Fibroblast of lung (primary cell): ENCODE data around the gene KCNK15. TPM values are rescaled to one million over a fixed set of nuclear protein-coding genes. Genes with fewer than 3 reads are reported as not detected.

Experiments used
- DNase-seq, 2 donors: peaks; one replicate each; pipeline versions ENCODE4 v3.0.0 to v3.0.0-alpha.2; 2010; ENCODE audit warnings: low read depth in 2 of 2
- H2AFZ ChIP-seq: 2 replicates; pipeline ENCODE4 v1.5.1; 2012; ENCODE audit warnings: low read length, control low read depth, inconsistent platforms
- H3K27ac ChIP-seq: 2 replicates; pipeline ENCODE4 v1.5.1; 2011; ENCODE audit warnings: low read length, control low read depth; ENCODE audit not compliant: insufficient read depth
- H3K27me3 ChIP-seq: 2 replicates; pipeline ENCODE4 v1.5.1; 2011; ENCODE audit warnings: mild to moderate bottlenecking, low read length; ENCODE audit not compliant: control insufficient read depth, insufficient read depth
- H3K36me3 ChIP-seq: 2 replicates; pipeline ENCODE4 v1.5.1; 2011; ENCODE audit warnings: low read length; ENCODE audit not compliant: control insufficient read depth, insufficient read depth
- H3K4me1 ChIP-seq: 2 replicates; pipeline ENCODE4 v1.5.1; 2011; ENCODE audit warnings: low read length; ENCODE audit not compliant: control insufficient read depth, insufficient read depth; ENCODE audit errors: extremely low read depth
- H3K4me2 ChIP-seq: 2 replicates; pipeline ENCODE4 v1.5.1; 2011; ENCODE audit warnings: low read length, control low read depth; ENCODE audit not compliant: insufficient read depth; ENCODE audit errors: extremely low read depth
- H3K4me3 ChIP-seq, 4 experiments: fragments of 200-600 bp in 1 of 4; sonication (generic) in 1 of 4; replicated peaks in 1 of 4; 2 replicates each; pipeline ENCODE4 v1.5.1; 2011 to 2016; ENCODE audit warnings: low read length in 4 of 4, low read depth in 3 of 4, mild to moderate bottlenecking in 3 of 4, control low read depth in 2 of 4, inconsistent platforms in 1 of 4, mixed read lengths in 1 of 4; ENCODE audit not compliant: insufficient read depth in 1 of 4; ENCODE audit errors: control extremely low read depth in 1 of 4
- H3K79me2 ChIP-seq: 2 replicates; pipeline ENCODE4 v1.5.1; 2012; ENCODE audit warnings: mild to moderate bottlenecking, low read length, inconsistent platforms; ENCODE audit not compliant: control insufficient read depth, insufficient read depth
- H3K9ac ChIP-seq: 2 replicates; pipeline ENCODE4 v1.5.1; 2011; ENCODE audit warnings: mild to moderate bottlenecking, low read length, control low read depth; ENCODE audit not compliant: insufficient read depth
- H3K9me3 ChIP-seq: 2 replicates; pipeline ENCODE4 v1.5.1; 2012; ENCODE audit warnings: low read depth, low read length; ENCODE audit not compliant: control insufficient read depth, insufficient read depth
- H4K20me1 ChIP-seq: 2 replicates; pipeline ENCODE4 v1.5.1; 2011; ENCODE audit warnings: low read length; ENCODE audit not compliant: control insufficient read depth, insufficient read depth; ENCODE audit errors: extremely low read depth
- CTCF ChIP-seq, 2 donors: IDR thresholded peaks in 1 of 2; conservative IDR thresholded peaks in 1 of 2; 1 replicate in 1 of 2; 2 replicates in 1 of 2; pipeline ENCODE4 v1.5.1; 2011 to 2012; ENCODE audit warnings: low read length in 2 of 2, control low read depth in 1 of 2, inconsistent platforms in 1 of 2, low read depth in 1 of 2, mild to moderate bottlenecking in 1 of 2
- EZH2 ChIP-seq: IDR thresholded peaks from 2 replicates; pipeline ENCODE4 v1.5.1; 2012; ENCODE audit warnings: low read length, control low read depth, mild to moderate bottlenecking; ENCODE audit errors: missing control alignments
- polyA plus RNA-seq, 2 donors: library from polyadenylated mRNA; depleted of rRNA in 1 of 2; stranded (reverse) in 1 of 2; unstranded in 1 of 2; fragments of >200 nt; gene quantifications; 2 replicates each; pipeline ENCODE4 v1.2.1, GENCODE V29; 2011 to 2012; ENCODE audit warnings: missing spikeins in 1 of 2
- total RNA-seq: library from RNA; depleted of rRNA; stranded (reverse); fragments of >200 nt; gene quantifications from 2 replicates; pipeline ENCODE4 v1.2.1, GENCODE V29; 2014

KCNK15 gene
- total and polyA plus RNA-seq, 2 donors (not counting 1 experiment from before 2014, with no cell fraction given) = 1.8 to 2.2 TPM

DNA sequence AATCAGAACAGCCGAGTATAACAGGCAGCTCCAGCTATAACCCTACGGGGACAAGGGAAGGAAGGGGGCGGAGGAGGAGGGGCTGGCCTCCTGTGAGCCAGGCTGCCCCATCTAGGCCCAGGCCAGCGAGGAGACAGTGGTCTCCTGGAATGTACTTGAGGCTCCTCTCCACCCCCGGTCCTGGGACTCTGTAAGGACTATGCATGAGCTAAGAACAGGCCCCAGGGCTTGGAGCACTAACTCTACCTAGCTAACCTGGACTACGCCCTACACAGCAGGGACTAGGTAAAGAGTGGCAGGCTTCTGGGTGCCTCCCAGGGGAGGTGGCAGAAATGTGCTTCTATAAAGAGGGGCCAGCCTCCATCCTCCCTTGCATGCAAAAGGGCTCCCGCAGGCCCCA is 8.9 kb downstream of the KCNK15 start:
- Histone ChIP-seq H3K4me2 (no peak overlapping the region), H3K4me3 (no peak overlapping the region), H3K4me1 (no peaks in the 10 kb centered on the region), H3K9me3 (no peaks in the 10 kb centered on the region), H3K9ac (no peak overlapping the region), H3K36me3 (no peaks in the 10 kb centered on the region), H2AFZ (no peak overlapping the region), H3K27me3 (peaks cover 10% of the 10 kb centered on the region), H4K20me1 (no peaks in the 10 kb centered on the region), H3K79me2 (no peaks in the 10 kb centered on the region), H3K27ac (no peak overlapping the region)
- DNase-seq = no peak
- no peak for TF ChIP-seq EZH2
- no peak for TF ChIP-seq CTCF (conservative IDR thresholded peaks at IDR 0.05 in 1 of 2, IDR thresholded peaks at IDR 0.05 in 1 of 2; ENCODE audit: low read depth in 1 of 2, low read length in 2 of 2)

- Histone ChIP-seq H3K27me3 (peaks cover 6% of the 10 kb centered on the region), H3K36me3 (no peaks in the 10 kb centered on the region), H3K79me2 (no peaks in the 10 kb centered on the region), H2AFZ (no peak overlapping the region), H3K4me1 (no peaks in the 10 kb centered on the region), H3K9ac (no peak overlapping the region), H3K27ac (no peak overlapping the region), H3K4me2 (no peak overlapping the region), H3K4me3 (no peak overlapping the region), H3K9me3 (no peaks in the 10 kb centered on the region), H4K20me1 (no peaks in the 10 kb centered on the region)
- DNase-seq = no peak
- TF ChIP-seq EZH2 = no peak
- TF ChIP-seq CTCF (conservative IDR thresholded peaks at IDR 0.05 in 1 of 2, IDR thresholded peaks at IDR 0.05 in 1 of 2; ENCODE audit: low read depth in 1 of 2, low read length in 2 of 2) = no peak
These were observed 10.5 kb downstream of the KCNK15 start for GRCh38 chr20:44756011-44756688.

DNA sequence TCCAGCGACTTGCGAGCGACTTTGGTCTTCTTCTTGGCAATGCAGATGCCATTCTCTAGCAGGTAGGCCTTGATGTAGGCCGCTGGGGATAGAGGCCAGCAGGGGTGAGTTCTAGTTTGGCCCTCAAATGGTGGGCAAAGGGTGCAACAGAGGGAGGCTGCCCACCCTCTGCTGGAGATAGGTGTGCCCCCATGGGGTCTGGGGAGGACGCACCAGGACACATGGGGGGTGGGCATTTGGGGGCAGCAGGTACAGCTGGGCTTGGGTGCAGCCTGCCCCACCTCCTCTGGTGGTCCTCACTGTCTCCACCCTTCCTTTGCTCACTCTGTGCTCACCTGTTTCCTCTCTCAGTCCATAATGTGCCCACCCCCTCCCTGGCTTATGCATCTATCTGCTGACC is 11.3 kb downstream of the KCNK15 start:
- no peak overlapping the region for H3K4me2 ChIP-seq
- H2AFZ ChIP-seq = no peak overlapping the region
- DNase-seq = no peak
- no peaks in the 10 kb centered on the region for H3K36me3 ChIP-seq
- H3K79me2 ChIP-seq = no peaks in the 10 kb centered on the region
- H3K4me3 ChIP-seq = no peak overlapping the region
- TF ChIP-seq EZH2 = no peak
- TF ChIP-seq CTCF (conservative IDR thresholded peaks at IDR 0.05 in 1 of 2, IDR thresholded peaks at IDR 0.05 in 1 of 2; ENCODE audit: low read depth in 1 of 2, low read length in 2 of 2) = no peak
- H4K20me1 ChIP-seq = no peaks in the 10 kb centered on the region
- H3K4me1 ChIP-seq = no peaks in the 10 kb centered on the region
- no peaks in the 10 kb centered on the region for H3K9me3 ChIP-seq
- H3K9ac ChIP-seq = no peak overlapping the region
- H3K27me3 ChIP-seq = peaks cover 3% of the 10 kb centered on the region
- H3K27ac ChIP-seq = no peak overlapping the region
